WI38 (cell line): ENCODE measurements around the gene NDUFA7.
A peak's percentile ranks its signal among the peaks of the same experiment; 100 is the strongest.

Source experiments
- H3K4me3 ChIP-seq: 2 replicates; pipeline ENCODE4 v1.5.1; 2011; ENCODE audit warnings: low read depth, mild to moderate bottlenecking, control low read depth, low read length
- CTCF ChIP-seq: IDR thresholded peaks from 2 replicates; pipeline ENCODE4 v1.5.1; 2012; ENCODE audit warnings: low read depth, mild to moderate bottlenecking, control low read depth, low read length

Gene NDUFA7

DNA sequence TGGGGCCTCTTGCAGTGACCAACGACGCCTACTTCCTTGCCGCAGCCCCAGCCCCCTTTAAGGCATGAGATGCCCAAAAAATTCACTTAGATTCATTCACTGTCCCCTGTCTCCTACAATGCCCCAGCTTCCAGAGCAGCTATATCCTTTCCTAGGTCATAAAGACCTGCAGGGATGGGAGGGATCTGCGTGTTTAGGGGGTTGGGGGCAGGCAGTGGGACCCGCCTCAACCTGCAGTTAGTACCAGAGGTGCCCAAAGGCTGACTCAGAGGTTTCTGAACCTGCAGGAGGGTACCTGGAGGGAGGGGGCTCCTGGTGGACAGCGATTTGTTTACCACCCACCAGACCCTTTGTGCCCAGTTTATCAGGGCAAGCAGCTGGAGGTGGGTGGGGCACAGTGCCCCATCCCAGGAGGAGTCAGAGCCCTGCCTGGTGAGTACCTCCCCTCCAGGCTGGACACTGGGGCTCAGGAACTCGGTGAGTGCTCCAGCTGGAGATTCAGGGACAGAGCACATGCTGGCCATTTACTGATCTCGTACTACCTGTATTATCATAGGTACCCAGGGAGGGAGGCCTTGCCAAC is 10.2 kb upstream of the NDUFA7 start:
- no peak for TF ChIP-seq CTCF
- H3K4me3 ChIP-seq, result no peak overlapping the region

DNA sequence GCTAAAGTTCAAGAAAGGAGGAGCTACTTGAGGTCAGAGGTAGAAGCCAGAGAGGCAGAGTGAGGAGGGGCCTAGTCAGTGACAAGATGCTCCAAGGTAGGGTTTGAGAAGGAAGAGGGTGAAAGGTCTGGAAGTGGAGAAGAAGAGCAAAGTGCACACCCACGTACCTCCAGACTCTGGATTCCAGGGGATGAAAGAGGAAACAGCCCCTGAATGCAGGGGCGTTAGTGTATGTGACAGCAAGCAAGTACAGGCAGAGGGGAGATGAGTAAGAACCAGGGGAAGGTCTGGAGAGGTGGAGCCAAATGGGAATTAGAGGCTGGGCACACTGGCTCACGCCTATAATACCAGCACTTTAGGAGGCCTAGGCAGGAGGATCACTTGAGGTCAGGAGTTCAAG is 8.8 kb upstream of the NDUFA7 start:
- TF ChIP-seq CTCF, result no peak
- H3K4me3 ChIP-seq, result no peak overlapping the region

- H3K4me3 ChIP-seq, result no peak overlapping the region
- no peak for TF ChIP-seq CTCF
Measured at GRCh38 chr19:8325454-8325853, 4.3 kb upstream of the NDUFA7 start.

DNA sequence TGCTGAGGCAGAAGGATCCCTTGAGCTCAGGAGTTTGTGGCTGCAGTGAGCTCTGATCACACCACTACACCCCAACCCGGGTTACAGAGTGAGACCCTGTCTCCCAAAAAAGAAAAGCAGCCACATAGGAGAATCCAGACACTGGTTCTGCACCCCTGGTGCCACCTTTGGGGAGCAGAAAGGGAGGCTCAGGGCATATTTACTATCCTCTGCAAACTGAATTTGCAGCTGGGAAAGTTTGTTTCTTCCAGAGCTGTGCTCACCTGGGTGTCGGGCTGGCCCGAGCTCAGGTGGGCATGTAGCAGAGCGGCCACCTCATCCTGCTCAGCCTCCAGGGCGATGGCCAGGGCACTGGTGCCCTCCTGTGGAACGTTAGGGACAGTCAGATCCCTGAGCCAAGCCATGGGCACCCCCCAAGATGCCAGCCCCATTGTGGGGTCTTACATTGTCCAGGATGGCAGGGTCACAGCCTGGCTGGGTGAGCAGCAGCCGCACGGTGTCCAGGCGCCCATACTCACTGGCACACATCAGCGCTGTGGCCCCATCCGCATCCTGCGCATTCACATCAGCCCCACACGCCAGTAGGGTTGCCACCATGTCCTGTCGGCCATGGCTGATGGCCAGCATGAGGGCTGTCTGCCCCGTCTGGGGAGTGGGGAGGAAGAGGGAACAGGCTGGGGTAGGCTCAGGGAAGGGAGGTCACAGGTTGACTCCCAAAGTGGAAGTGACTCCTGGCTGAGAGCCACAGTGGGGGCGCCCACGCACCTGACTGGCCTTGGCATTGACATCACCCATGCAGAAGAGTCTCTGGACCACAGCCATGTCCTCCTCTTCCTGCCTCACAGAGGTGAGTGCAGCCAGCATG is 3.2 kb upstream of the NDUFA7 start:
- TF ChIP-seq CTCF, result no peak
- H3K4me3 ChIP-seq, result no peak overlapping the region

- no peak for TF ChIP-seq CTCF
- no peak overlapping the region for H3K4me3 ChIP-seq
Measured at GRCh38 chr19:8323781-8324185, 2.6 kb upstream of the NDUFA7 start.

- peak overlapping the region; percentile 100 for H3K4me3 ChIP-seq
- no peak for TF ChIP-seq CTCF
Measured at GRCh38 chr19:8322638-8322997, 1.4 kb upstream of the NDUFA7 start.

DNA sequence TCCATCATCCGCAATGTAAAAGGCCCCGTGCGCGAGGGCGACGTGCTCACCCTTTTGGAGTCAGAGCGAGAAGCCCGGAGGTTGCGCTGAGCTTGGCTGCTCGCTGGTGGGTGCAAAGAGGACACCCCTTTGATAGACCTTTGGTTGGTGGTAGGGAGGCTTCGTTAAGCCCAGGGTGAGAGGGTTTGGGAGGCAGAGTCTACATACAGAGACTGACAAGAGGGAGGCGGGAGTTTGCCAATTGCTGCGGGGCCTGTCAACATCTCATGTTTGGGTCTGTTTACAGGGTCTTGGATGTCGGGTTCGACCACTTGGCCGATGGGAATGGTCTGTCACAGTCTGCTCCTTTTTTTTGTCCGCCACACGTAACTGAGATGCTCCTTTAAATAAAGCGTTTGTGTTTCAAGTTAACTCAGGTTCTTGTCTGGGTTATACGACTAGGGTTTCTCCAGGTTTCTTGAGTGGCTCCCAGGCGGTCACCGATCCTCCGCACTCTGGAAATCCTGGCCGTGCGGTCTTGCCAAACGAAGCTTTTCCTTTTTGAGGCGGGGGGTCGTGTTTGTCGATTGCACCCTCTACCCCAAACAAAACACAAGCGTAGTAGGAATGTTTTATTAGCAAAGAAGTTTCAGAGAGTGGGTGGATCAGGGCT is 937 bp upstream of the NDUFA7 start:
- no peak for TF ChIP-seq CTCF
- H3K4me3 ChIP-seq, result peak overlapping the region; percentile 100
